Measurements from ENCODE around the gene CNTN1. TPM values are rescaled to one million over a fixed set of nuclear protein-coding genes. Genes with fewer than 3 reads are reported as not detected.

Gene CNTN1
- polyA plus RNA-seq, 1 of the 3 experiments (the other 2 are of a cell fraction): 0.13 TPM

DNA sequence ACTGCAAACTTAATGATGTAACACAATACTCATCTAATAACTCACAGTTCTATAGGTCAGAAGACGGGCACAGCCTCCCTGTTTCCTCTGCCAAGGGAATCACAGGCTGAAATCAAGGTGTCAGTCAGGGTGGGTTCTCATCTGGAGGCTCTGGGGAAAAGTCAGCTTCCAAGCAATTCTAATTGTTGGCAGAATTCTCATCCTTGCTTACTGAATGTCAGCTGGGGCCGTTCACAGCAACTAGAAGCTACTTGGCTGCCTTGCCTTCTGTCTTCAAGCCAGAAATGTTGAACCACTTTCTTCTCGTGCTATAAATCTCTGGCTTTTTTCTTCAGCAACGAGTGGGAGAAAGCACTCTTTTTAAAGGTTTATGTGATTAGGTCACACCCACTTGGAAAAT lies 415.8 kb downstream of the CNTN1 start:
- TF ChIP-seq, protein P1, sequence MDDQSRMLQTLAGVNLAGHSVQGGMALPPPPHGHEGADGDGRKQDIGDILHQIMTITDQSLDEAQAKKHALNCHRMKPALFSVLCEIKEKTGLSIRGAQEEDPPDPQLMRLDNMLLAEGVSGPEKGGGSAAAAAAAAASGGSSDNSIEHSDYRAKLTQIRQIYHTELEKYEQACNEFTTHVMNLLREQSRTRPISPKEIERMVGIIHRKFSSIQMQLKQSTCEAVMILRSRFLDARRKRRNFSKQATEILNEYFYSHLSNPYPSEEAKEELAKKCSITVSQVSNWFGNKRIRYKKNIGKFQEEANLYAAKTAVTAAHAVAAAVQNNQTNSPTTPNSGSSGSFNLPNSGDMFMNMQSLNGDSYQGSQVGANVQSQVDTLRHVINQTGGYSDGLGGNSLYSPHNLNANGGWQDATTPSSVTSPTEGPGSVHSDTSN (IDR thresholded peaks at IDR 0.05): no peak
- TF ChIP-seq RFX5 (IDR thresholded peaks at IDR 0.05; ENCODE audit: low read length): no peak
- TF ChIP-seq CHD2 (IDR thresholded peaks at IDR 0.05; ENCODE audit: low read length, partially characterized antibody): no peak
- TF ChIP-seq, protein P2, sequence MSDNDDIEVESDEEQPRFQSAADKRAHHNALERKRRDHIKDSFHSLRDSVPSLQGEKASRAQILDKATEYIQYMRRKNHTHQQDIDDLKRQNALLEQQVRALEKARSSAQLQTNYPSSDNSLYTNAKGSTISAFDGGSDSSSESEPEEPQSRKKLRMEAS (IDR thresholded peaks at IDR 0.05; ENCODE audit: low read depth): no peak
- TF ChIP-seq, protein P3, sequence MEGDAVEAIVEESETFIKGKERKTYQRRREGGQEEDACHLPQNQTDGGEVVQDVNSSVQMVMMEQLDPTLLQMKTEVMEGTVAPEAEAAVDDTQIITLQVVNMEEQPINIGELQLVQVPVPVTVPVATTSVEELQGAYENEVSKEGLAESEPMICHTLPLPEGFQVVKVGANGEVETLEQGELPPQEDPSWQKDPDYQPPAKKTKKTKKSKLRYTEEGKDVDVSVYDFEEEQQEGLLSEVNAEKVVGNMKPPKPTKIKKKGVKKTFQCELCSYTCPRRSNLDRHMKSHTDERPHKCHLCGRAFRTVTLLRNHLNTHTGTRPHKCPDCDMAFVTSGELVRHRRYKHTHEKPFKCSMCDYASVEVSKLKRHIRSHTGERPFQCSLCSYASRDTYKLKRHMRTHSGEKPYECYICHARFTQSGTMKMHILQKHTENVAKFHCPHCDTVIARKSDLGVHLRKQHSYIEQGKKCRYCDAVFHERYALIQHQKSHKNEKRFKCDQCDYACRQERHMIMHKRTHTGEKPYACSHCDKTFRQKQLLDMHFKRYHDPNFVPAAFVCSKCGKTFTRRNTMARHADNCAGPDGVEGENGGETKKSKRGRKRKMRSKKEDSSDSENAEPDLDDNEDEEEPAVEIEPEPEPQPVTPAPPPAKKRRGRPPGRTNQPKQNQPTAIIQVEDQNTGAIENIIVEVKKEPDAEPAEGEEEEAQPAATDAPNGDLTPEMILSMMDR (IDR thresholded peaks at IDR 0.05): no peak
- no peak for TF ChIP-seq SIN3A (IDR thresholded peaks at IDR 0.05; ENCODE audit: borderline replicate concordance, low read depth, low read length)
- no peak for TF ChIP-seq FOSL2 (IDR thresholded peaks at IDR 0.05; ENCODE audit: borderline replicate concordance, low read depth)
- no peak for TF ChIP-seq MXI1 (IDR thresholded peaks at IDR 0.05; ENCODE audit: low read depth, low read length)
- TF ChIP-seq TCF12 (IDR thresholded peaks at IDR 0.05): no peak
- no peak for TF ChIP-seq ELF1 (IDR thresholded peaks at IDR 0.05)
- no peak overlapping the region for H2AFZ ChIP-seq (ENCODE audit: low read depth)
- H3K4me1 ChIP-seq (ENCODE audit: control insufficient read depth in 1 of 2, insufficient read depth in 2 of 2, low read depth in 1 of 2, low read length in 1 of 2): no peaks in the 10 kb centered on the region
- no peak for DNase-seq
- no peaks in the 10 kb centered on the region for H3K27me3 ChIP-seq (ENCODE audit: insufficient read depth)
- no peaks in the 10 kb centered on the region for H3F3A ChIP-seq (replicated peaks; ENCODE audit: insufficient read depth)
- WGBS (ENCODE audit: low lambda C conversion rate): 23% methylated on average over 4 of the region's 4 CpGs
- H3K27ac ChIP-seq (ENCODE audit: low read depth in 2 of 2, low read length in 1 of 2): no peak overlapping the region
- H4K20me1 ChIP-seq (ENCODE audit: insufficient read depth): no peaks in the 10 kb centered on the region
- no peaks in the 10 kb centered on the region for H3K36me3 ChIP-seq (replicated peaks in 1 of 2; ENCODE audit: control insufficient read depth in 1 of 2, insufficient read depth in 2 of 2, low read length in 1 of 2)
- ChIA-PET CTCF (no interaction called here), POLR2A (no interaction called here)
- no peaks in the 10 kb centered on the region for H3K9me3 ChIP-seq
- no peak overlapping the region for H3K9ac ChIP-seq
- H3K4me3 ChIP-seq (ENCODE audit: low read depth in 2 of 2, low read length in 1 of 2): no peak overlapping the region
- H3K4me2 ChIP-seq: no peak overlapping the region
- H3K9me2 ChIP-seq: no peaks in the 10 kb centered on the region
- no peaks in the 10 kb centered on the region for H3K79me2 ChIP-seq (ENCODE audit: insufficient read depth)

DNA sequence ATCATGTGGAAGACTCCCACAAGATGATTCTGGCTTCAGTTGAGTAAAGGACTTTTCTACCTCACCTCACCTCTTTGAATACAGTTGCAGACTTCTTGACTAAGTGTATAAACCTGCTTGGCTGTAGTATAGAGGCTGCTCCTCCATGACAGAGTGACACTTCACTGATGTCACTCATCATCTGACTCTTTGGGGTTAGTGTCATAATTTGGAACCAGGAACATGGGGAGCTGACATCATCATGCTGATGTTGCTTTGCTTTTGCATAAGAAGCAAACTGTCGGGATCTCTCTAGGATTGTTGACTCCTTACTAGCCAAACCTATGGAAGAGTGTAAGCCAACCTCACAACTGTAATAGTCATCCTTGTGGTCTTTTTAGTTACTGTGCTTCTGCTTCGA lies 420.7 kb downstream of the CNTN1 start:
- Histone ChIP-seq H4K20me1 (ENCODE audit: insufficient read depth) (no peaks in the 10 kb centered on the region), H3F3A (replicated peaks; ENCODE audit: insufficient read depth) (no peaks in the 10 kb centered on the region), H3K27me3 (ENCODE audit: insufficient read depth) (no peaks in the 10 kb centered on the region), H3K9ac (no peak overlapping the region), H3K9me2 (no peaks in the 10 kb centered on the region), H3K4me3 (ENCODE audit: low read depth in 2 of 2, low read length in 1 of 2) (no peak overlapping the region), H3K4me2 (no peak overlapping the region), H3K79me2 (ENCODE audit: insufficient read depth) (no peaks in the 10 kb centered on the region), H3K27ac (ENCODE audit: low read depth in 2 of 2, low read length in 1 of 2) (no peak overlapping the region), H3K4me1 (ENCODE audit: control insufficient read depth in 1 of 2, insufficient read depth in 2 of 2, low read depth in 1 of 2, low read length in 1 of 2) (no peaks in the 10 kb centered on the region; a peak in 1 of 4 replicates), H3K9me3 (no peaks in the 10 kb centered on the region), H3K36me3 (replicated peaks in 1 of 2; ENCODE audit: control insufficient read depth in 1 of 2, insufficient read depth in 2 of 2, low read length in 1 of 2) (no peaks in the 10 kb centered on the region), H2AFZ (ENCODE audit: low read depth) (no peak overlapping the region)
- POLR2A ChIA-PET: no interaction called here
- CTCF ChIA-PET: no interaction called here
- 25% methylated on average over 2 of the region's 2 CpGs for WGBS (ENCODE audit: low lambda C conversion rate)
- DNase-seq: no peak
- TF ChIP-seq RFX5 (IDR thresholded peaks at IDR 0.05; ENCODE audit: low read length) (no peak), CHD2 (IDR thresholded peaks at IDR 0.05; ENCODE audit: low read length, partially characterized antibody) (no peak), EZH2phosphoT487 (IDR thresholded peaks at IDR 0.05; ENCODE audit: borderline replicate concordance, low read depth) (no peak), POLR2AphosphoS5 (IDR thresholded peaks at IDR 0.05; ENCODE audit: low read depth, low read length) (no peak), TEAD4 (IDR thresholded peaks at IDR 0.05; ENCODE audit: borderline replicate concordance, insufficient read depth) (no peak), FOXM1 (IDR thresholded peaks at IDR 0.05; ENCODE audit: low read depth) (no peak), RXRA (IDR thresholded peaks at IDR 0.05; ENCODE audit: borderline replicate concordance, low read depth) (no peak), FOXJ3 (CRISPR knock-in tag; IDR thresholded peaks at IDR 0.05) (no peak), RAD21 (IDR thresholded peaks at IDR 0.05; ENCODE audit: low read length) (no peak), JUND (IDR thresholded peaks at IDR 0.05) (no peak), GATA2 (CRISPR knock-in tag; IDR thresholded peaks at IDR 0.05) (no peak)
- TF ChIP-seq, protein P4, sequence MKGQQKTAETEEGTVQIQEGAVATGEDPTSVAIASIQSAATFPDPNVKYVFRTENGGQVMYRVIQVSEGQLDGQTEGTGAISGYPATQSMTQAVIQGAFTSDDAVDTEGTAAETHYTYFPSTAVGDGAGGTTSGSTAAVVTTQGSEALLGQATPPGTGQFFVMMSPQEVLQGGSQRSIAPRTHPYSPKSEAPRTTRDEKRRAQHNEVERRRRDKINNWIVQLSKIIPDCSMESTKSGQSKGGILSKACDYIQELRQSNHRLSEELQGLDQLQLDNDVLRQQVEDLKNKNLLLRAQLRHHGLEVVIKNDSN (IDR thresholded peaks at IDR 0.05; ENCODE audit: borderline replicate concordance, low read depth): no peak
- TF ChIP-seq, protein P5, sequence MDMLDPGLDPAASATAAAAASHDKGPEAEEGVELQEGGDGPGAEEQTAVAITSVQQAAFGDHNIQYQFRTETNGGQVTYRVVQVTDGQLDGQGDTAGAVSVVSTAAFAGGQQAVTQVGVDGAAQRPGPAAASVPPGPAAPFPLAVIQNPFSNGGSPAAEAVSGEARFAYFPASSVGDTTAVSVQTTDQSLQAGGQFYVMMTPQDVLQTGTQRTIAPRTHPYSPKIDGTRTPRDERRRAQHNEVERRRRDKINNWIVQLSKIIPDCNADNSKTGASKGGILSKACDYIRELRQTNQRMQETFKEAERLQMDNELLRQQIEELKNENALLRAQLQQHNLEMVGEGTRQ (IDR thresholded peaks at IDR 0.05; ENCODE audit: borderline replicate concordance, low read depth, low read length): no peak
- TF ChIP-seq, protein P3 (IDR thresholded peaks at IDR 0.05): no peak
